Left lung (tissue), 10 donors: Measurements from ENCODE around the gene SEC22A. TPM values are rescaled to one million over a fixed set of nuclear protein-coding genes. Genes with fewer than 3 reads are reported as not detected.

Source experiments
- ATAC-seq: fragments of 200-7000 bp; cut with Tn5 transposase; one replicate; pipeline ENCODE4 v1.9.1; 2020; ENCODE audit warnings: moderate library complexity
- DNase-seq, 4 donors: peaks; one replicate each; pipeline ENCODE4 v3.0.0-alpha.2; 2013 to 2020
- H3K27ac ChIP-seq, 2 donors: fragments of 200-600 bp; sonication (generic) in 1 of 2; one replicate each; pipeline versions ENCODE4 v1.5.0 to v1.8.0; 2020 to 2021
- H3K27me3 ChIP-seq, 2 donors: fragments of 200-600 bp; sonication (generic) in 1 of 2; one replicate each; pipeline versions ENCODE4 v1.5.0 to v1.8.0; 2020 to 2021
- H3K36me3 ChIP-seq, 2 donors: fragments of 200-600 bp; sonication (generic) in 1 of 2; one replicate each; pipeline versions ENCODE4 v1.5.0 to v1.8.0; 2020 to 2021
- H3K4me1 ChIP-seq, 2 donors: fragments of 200-600 bp; one replicate each; pipeline ENCODE4 v1.8.0; 2021
- H3K4me3 ChIP-seq, 2 donors: fragments of 200-600 bp; sonication (generic) in 1 of 2; one replicate each; pipeline versions ENCODE4 v1.5.0 to v1.8.0; 2020 to 2021; ENCODE audit warnings: mild to moderate bottlenecking in 1 of 2
- H3K9me3 ChIP-seq, 2 donors: fragments of 200-600 bp; sonication (generic) in 1 of 2; one replicate each; pipeline versions ENCODE4 v1.5.0 to v1.8.0; 2020 to 2021
- intact Hi-C, 2 donors: fragments of 100-400 bp; cut with DNase I; formaldehyde crosslinking; loops; one replicate each; pipeline versions ENCODE4 v1.11.2 to v1.14.2; 2022
- polyA plus RNA-seq, 6 donors: library from polyadenylated mRNA; unstranded; fragments of 120-200 nt; gene quantifications; one replicate each; pipeline ENCODE4 v1.2.1, GENCODE V29; 2013; ENCODE audit not compliant: insufficient read length in 6 of 6
- total RNA-seq, 2 donors: library from RNA; stranded (reverse); fragmentation: NEBNext Ultra II Directional; extraction: Animal tissue kit (Norgen Biotek cat#: 25700); gene quantifications; one replicate each; pipeline ENCODE4 v1.2.1, GENCODE V29; 2021
- TF ChIP-seq, protein P1 (sequence below), 2 donors: fragments of 200-600 bp; sonication (generic) in 1 of 2; IDR thresholded peaks; one replicate each; pipeline versions ENCODE4 v1.5.0 to v1.8.0; 2021; ENCODE audit warnings: antibody characterized with exemption in 2 of 2
- donor health status: DM: no; HTN: yes; CAD: no.
- donor health status: DM: no; HTN: no; CAD: no.

Gene SEC22A
- total and polyA plus RNA-seq, 8 donors, result 15.7 to 35.9 (median 27.8) TPM

DNA sequence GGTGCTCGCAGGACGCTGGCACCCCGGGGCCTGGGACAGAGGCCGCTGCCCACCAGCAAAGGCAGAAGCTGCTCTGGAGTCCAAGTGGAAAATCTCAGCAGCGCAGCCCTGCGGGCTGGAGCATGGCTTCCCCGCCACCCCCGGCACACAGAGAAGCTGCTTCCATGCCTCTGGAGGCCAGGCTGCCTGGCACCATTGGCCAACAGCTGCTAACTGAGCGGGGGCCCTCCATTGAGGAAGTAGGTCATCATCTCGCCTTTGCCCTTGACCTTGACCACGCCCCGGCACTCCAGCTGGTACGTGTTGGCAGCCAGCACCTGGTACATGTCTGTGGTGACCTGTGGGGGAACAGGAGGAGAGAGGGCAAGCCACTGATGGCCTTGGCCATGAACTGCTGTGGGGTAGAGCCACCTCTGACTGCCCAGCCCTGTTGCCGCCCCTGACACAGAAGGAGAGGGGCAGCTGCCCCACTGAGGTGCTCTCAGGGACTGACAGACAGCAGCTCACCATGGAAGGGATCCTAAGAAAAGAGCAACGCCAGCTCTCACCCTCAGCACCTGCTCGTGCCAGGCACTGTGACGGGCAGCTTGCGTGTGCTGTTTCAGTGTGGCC is 82.8 kb downstream of the SEC22A start:
- no peaks in the 10 kb centered on the region for H3K9me3 ChIP-seq
- DNase-seq, result no peak
- intact Hi-C loops, result no loop called here
- TF ChIP-seq, protein P1, sequence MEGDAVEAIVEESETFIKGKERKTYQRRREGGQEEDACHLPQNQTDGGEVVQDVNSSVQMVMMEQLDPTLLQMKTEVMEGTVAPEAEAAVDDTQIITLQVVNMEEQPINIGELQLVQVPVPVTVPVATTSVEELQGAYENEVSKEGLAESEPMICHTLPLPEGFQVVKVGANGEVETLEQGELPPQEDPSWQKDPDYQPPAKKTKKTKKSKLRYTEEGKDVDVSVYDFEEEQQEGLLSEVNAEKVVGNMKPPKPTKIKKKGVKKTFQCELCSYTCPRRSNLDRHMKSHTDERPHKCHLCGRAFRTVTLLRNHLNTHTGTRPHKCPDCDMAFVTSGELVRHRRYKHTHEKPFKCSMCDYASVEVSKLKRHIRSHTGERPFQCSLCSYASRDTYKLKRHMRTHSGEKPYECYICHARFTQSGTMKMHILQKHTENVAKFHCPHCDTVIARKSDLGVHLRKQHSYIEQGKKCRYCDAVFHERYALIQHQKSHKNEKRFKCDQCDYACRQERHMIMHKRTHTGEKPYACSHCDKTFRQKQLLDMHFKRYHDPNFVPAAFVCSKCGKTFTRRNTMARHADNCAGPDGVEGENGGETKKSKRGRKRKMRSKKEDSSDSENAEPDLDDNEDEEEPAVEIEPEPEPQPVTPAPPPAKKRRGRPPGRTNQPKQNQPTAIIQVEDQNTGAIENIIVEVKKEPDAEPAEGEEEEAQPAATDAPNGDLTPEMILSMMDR (IDR thresholded peaks at IDR 0.05), result no peak
- no peaks in the 10 kb centered on the region for H3K36me3 ChIP-seq
- H3K4me3 ChIP-seq, result no peak overlapping the region
- H3K27me3 ChIP-seq, result no peaks in the 10 kb centered on the region
- no peaks in the 10 kb centered on the region for H3K4me1 ChIP-seq
- ATAC-seq, result no peak
- no peak overlapping the region for H3K27ac ChIP-seq

DNA sequence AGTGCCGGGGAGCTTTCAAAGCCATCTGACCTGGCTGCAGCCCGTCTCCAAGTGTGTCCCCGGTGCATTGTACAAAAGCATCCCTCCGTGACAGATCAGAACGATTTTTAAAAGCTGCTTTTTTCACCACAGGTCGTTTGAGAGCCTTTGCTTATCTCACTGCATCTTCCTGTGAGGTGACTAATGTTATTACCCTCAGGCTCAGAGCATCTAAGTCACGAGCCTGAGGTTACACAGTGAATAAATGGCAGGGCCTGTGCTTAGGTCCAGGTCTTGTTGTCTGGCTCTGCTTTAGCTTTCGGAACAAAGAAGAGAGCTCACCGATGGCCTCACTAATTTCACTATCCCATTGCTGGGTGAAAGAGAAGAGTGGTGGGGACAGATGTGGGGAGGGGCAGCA is 83.3 kb downstream of the SEC22A start:
- TF ChIP-seq, protein P1 (IDR thresholded peaks at IDR 0.05), result no peak
- no peak for DNase-seq

DNA sequence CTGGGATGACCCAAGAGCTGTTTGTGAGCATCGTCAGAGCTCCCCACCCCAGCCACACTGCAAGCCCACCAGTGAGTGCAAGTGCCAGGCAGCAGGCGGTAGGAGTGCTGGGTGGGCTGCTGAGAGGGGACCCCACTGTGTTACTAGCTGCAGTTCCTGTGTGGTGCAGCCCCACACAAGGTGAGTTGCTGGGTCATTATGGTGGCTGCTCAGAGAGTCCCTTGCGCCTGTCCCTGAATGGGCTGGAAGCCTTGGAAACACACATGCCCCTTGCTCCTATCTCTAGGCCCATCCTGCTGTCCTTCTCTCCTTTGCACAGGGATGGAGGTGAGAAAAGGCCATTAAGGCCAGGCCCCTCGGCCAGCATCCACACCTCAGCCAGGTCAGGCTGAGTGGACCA is 83.7 kb downstream of the SEC22A start:
- Histone ChIP-seq H3K4me1 (no peaks in the 10 kb centered on the region), H3K27me3 (no peaks in the 10 kb centered on the region), H3K9me3 (no peaks in the 10 kb centered on the region), H3K36me3 (no peaks in the 10 kb centered on the region), H3K27ac (no peak overlapping the region), H3K4me3 (no peak overlapping the region)
- intact Hi-C loops, result no loop called here
- no peak for ATAC-seq
- TF ChIP-seq, protein P1 (IDR thresholded peaks at IDR 0.05), result no peak
- no peak for DNase-seq

More for the DNA sequence above, 83.3 kb downstream of the SEC22A start:
- H3K27ac ChIP-seq, result no peak overlapping the region
- H3K27me3 ChIP-seq, result no peaks in the 10 kb centered on the region
- no peaks in the 10 kb centered on the region for H3K4me1 ChIP-seq
- no peaks in the 10 kb centered on the region for H3K9me3 ChIP-seq
- no peak for ATAC-seq
- intact Hi-C loops, result no loop called here
- no peak overlapping the region for H3K4me3 ChIP-seq
- H3K36me3 ChIP-seq, result no peaks in the 10 kb centered on the region

DNA sequence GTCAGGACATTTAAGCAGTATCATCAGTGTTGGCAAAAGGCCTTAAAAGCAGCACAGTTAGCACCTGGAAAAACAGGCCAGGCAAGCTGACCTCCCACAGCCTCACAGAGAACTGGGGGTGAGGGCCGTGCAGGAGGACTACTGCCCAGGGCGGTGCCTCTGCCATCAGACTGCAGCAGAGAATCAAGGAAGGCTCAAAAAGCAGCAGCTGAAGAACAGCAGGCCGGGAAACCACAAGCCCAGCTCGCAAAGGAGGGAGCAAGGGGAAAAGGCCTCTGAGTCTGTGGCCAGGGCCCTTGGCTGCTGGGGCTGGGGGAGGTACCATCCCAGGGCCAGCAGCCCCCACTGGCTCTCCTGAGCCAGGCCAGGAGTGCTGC is 84.2 kb downstream of the SEC22A start:
- no peak for ATAC-seq
- Histone ChIP-seq H3K4me3 (no peak overlapping the region), H3K36me3 (no peaks in the 10 kb centered on the region), H3K9me3 (no peaks in the 10 kb centered on the region), H3K27me3 (no peaks in the 10 kb centered on the region), H3K27ac (no peak overlapping the region), H3K4me1 (no peaks in the 10 kb centered on the region)
- DNase-seq, result no peak
- intact Hi-C loops, result no loop called here
- TF ChIP-seq, protein P1 (IDR thresholded peaks at IDR 0.05), result no peak

GRCh38 chr3:123286308-123287023 is 84.7 kb downstream of the SEC22A start:
- no peaks in the 10 kb centered on the region for H3K9me3 ChIP-seq
- ATAC-seq (peak; percentile 85), DNase-seq (peak in 2 of 4 donors; percentile 15 to 53)

More at GRCh38 chr3:123286308-123287023, 84.7 kb downstream of the SEC22A start:
- H3K27ac ChIP-seq, result no peak overlapping the region
- TF ChIP-seq, protein P1 (IDR thresholded peaks at IDR 0.05), result peak; percentile 42 to 60
- intact Hi-C loops, result no loop called here
- no peaks in the 10 kb centered on the region for H3K4me1 ChIP-seq
- H3K36me3 ChIP-seq, result no peaks in the 10 kb centered on the region
- H3K27me3 ChIP-seq, result no peaks in the 10 kb centered on the region
- H3K4me3 ChIP-seq, result no peak overlapping the region
